ENCODE measurements around the gene CASP3.

DNA sequence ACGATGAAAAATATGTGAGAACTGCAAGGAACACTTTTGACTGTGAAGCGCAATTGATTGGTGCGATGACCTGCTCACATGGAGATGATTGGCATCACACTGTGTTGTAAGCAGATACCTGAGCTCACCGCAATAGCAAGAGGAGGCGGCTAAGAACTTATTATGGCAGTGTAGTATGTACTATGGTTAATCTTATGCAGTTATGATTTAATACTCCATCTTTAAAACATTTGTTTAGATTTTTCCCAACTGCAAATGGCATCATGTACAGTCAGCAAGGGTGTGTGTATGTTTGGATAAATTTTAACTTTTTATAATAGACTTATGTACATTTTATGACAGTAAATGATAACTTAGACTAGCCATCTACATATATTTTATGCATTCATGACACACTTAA is 25.8 kb upstream of the CASP3 start:
- no peak for TF ChIP-seq FOXM1 (IDR thresholded peaks at IDR 0.05; ENCODE audit: borderline replicate concordance, low read depth)
- TF ChIP-seq RAD21 (IDR thresholded peaks at IDR 0.05; ENCODE audit: low read depth): no peak
- no peak for TF ChIP-seq EGR1 (IDR thresholded peaks at IDR 0.05)
